SHP77 (cell line): ENCODE results near the gene MAZ.
A peak's percentile ranks its signal among the peaks of the same experiment; 100 is the strongest.

Experiments used
- DNase-seq, 2 experiments: peaks; one replicate each; lab custom pipeline; 2025; lab: John Stamatoyannopoulos, UW

MAZ gene

DNA sequence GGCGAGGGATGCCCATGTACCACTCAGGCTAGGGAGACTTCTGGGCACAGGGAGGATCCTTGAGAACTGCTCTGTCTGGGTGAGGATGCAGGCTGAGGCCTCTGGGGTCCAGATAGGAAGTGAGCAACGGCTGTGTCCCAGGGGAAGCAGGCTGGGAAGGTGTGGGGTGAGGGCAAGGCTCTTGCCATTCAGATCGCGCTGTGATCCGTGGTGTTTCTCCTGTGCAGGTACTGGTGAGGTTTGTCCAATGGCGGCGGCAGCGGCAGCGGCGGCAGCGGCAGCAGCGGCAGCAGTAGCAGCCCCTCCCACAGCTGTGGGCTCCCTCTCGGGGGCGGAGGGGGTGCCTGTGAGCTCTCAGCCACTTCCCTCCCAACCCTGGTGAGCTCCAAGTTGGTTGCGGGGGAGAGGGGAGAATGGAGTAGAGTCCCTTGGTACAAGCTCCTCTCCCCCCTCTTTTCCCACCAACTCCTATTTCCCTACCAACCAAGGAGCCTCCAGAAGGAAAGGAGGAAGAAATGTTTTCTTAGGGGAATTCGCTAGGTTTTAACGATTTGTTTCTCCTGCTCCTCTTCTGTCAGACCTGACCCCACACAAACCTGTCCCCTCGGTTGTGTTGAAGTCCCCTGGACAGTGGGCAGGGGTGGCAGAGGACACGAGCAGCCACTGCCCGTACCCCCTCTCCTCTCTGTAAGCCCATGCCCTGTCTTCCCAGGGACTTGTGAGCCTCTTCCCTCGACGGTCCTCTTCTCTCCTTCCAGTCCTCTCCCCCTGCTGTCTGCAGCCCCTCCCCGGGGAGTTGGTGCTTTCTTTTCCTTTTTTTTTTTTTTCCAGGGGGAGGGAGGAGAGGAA is 3.7 kb downstream of the MAZ start:
- no peak for DNase-seq

GRCh38 chr16:29810699-29811169 is 4.4 kb downstream of the MAZ start:
- DNase-seq = no peak

GRCh38 chr16:29811170-29811895 is 5.0 kb downstream of the MAZ start:
- peak; percentile 89 to 96 for DNase-seq

DNA sequence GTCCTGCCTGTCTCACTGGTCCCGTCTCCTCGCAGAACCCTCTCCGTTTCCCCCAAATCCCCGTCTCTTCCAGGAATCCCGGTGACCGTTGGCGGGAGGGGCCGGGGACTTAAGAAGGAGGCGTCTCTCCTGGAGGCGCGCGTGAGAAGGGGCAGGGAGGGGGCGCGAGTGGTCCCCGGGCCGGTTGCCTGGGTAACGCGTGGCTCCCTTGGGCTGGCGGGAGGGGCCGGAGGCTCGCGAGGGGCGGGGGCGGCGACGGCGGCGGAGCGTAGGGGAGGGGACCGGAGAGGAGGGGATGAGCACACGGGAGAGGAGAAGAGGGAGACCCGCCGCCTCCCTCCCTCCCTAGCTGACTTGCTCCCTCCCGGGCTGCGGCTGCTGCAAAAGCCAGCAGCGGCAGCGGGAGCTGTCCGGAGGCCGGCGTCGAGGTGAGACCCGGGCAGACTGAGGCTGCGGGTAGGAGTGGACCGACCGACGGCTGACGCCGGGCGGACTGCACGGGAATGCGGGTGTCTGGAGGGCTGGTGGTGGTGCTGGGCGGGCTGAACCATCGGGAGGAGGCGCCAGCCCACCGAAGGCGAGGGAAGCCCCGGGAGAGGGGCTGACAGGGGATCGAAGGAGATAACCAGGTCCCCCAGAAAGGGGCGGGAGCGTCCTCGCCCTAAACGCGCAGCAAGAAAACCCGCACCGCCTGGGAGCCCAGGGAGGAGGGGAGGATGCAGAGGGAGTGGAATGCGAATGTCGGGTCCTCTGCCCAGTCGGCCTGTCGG is 5.8 kb downstream of the MAZ start, which contains the start of gene PRRT2:
PRRT2 (plus strand) TSS at position 298 of the 770 bp plus-strand sequence. CDS start 862 bp downstream, outside the sequence.
- peak; percentile 24 to 31 for DNase-seq

DNA sequence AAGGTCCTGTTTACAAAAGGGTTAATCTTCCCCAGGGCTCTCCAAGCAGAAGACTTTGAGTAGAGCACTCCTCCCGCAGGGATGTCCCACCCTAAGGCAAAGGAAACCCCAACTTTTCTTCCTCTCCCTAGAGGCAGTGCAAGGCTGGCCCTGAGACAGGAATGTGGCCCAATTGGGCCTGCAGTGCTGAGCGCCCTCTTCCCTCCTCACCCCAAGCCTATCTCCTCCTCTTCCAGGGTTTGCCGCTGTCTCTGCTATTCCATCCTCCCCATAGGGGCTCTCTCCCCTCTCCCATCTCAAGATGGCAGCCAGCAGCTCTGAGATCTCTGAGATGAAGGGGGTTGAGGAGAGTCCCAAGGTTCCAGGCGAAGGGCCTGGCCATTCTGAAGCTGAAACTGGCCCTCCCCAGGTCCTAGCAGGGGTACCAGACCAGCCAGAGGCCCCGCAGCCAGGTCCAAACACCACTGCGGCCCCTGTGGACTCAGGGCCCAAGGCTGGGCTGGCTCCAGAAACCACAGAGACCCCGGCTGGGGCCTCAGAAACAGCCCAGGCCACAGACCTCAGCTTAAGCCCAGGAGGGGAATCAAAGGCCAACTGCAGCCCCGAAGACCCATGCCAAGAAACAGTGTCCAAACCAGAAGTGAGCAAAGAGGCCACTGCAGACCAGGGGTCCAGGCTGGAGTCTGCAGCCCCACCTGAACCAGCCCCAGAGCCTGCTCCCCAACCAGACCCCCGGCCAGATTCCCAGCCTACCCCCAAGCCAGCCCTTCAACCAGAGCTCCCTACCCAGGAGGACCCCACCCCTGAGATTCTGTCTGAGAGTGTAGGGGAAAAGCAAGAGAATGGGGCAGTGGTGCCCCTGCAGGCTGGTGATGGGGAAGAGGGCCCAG is 6.7 kb downstream of the MAZ start:
- no peak for DNase-seq

DNA sequence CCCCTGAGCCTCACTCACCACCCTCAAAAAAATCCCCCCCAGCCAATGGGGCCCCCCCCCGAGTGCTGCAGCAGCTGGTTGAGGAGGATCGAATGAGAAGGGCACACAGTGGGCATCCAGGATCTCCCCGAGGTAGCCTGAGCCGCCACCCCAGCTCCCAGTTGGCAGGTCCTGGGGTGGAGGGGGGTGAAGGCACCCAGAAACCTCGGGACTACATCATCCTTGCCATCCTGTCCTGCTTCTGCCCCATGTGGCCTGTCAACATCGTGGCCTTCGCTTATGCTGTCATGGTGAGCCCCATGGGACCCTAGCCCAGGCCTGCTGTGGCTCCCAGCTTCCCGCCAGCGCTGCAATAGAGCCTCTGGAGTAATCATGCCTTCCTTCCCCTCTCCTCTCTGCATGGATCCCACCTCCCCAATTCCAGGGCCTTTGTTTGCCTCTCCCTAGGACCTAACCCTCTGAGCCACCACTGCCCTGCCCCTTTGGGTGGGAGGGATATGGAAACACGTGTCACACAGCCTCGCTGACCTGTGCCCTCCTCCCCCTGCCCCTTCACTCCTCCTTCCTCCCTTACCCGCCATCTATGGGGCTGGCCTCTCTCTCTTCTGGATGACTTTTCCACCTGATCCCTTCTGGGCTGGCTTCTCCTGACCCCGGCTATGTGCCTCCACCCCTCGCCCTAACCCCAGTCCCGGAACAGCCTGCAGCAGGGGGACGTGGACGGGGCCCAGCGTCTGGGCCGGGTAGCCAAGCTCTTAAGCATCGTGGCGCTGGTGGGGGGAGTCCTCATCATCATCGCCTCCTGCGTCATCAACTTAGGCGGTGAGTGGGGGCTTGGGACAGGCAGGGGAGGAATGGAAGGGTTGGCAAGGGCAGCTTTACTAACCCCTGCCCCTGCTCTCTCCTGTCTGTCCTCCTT is 7.6 kb downstream of the MAZ start:
- no peak for DNase-seq

GRCh38 chr16:29814592-29814991 is 8.3 kb downstream of the MAZ start:
- no peak for DNase-seq

- no peak for DNase-seq
These were observed 8.8 kb downstream of the MAZ start for GRCh38 chr16:29815032-29815721.

DNA sequence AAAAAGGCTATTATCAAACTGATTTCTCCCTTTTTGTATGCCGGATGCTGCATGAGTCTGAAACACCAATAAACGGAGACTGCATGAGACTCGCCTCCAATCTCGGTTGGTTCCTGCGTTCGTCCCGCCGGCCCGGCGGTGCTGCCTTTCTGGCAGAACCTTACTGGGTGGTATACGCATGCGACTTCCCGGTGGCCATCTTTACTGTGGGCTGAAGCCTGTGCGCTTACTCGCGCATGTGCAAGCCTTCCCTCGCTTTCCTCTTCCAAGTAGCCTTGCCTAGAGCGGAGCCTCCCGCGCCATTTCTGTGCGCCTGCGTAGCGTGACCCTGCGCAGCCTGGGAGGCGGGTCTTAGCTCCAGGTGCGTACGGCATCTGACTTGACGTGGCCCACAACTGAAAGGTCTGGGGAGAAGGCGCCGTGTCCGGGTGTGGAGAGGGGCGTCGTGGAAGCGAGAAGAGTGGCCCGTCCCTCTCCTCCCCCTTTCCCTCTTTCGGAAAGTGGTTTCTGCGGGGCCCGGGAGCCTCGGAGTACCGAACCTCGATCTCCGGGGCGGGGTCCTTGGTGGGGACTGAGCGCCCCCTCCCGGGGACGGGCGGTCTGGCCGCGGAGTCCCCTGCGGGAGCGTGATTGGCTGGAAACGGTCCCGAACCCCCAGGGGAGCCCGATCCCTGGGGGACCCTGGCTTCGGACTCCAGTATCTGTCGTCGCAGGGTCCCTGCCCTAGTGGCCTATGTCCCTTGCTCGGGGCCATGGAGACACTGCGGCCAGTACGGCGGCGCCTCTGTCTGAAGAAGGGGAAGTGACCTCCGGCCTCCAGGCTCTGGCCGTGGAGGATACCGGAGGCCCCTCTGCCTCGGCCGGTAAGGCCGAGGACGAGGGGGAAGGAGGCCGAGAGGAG is 9.7 kb downstream of the MAZ start, which contains the start of gene PAGR1:
PAGR1 (plus strand) TSS at position 360 of the 901 bp plus-strand sequence; CDS start at position 734, 374 bp downstream.
- peak; percentile 97 to 99 for DNase-seq

DNA sequence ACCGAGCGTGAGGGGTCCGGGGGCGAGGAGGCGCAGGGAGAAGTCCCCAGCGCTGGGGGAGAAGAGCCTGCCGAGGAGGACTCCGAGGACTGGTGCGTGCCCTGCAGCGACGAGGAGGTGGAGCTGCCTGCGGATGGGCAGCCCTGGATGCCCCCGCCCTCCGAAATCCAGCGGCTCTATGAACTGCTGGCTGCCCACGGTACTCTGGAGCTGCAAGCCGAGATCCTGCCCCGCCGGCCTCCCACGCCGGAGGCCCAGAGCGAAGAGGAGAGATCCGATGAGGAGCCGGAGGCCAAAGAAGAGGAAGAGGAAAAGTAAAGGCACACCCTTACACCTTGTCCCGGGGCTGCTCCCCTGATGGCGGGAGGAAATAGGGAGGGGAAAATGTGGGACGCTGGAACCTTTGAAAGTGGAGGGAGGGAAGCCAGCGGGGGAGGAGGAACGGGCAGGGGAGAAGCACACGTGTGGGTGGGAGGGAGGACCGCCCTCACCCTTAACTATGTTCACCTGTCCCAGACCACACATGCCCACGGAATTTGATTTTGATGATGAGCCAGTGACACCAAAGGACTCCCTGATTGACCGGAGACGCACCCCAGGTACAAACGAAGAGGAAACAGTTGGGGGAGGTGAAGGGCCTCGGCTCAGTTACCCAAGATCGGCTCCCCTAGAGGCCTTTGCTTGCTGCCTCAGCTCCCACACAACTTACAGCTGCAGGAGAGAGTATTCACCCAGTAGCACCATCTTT is 10.5 kb downstream of the MAZ start:
- peak; percentile 34 to 70 for DNase-seq

- no peak for DNase-seq
These were observed 11.8 kb downstream of the MAZ start for GRCh38 chr16:29818082-29818481.

- DNase-seq = no peak
These were observed 13.2 kb downstream of the MAZ start for GRCh38 chr16:29819506-29819905.

DNA sequence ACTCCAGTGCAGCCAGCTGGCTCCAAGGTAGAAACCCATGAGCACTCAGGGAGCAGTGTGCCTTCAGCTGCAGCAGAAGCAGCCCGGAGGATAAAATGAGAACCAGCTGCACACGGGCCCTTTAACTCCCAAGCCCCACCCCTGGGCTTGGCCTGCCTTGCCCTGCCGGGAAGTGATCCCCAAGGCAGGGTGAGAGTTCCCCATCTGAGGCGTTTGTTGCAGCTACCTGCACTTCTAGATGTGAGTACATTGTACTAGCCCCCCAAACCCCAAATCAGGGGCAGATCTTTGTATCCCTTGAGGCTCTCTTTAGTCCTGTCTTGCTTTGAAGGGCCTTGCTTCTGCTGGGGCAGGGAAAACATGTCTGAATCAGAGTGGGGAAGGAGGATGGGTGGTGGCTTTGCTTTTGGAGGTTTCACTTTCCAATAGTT is 14.0 kb downstream of the MAZ start, which contains the start of gene MVP:
MVP (plus strand) TSS at position 192 of the 431 bp plus-strand sequence. CDS start 10,088 bp downstream, outside the sequence.
- DNase-seq = peak; percentile 71 to 72

- DNase-seq = no peak
These were observed 14.7 kb downstream of the MAZ start for GRCh38 chr16:29820730-29821642.

GRCh38 chr16:29821643-29822115 is 15.3 kb downstream of the MAZ start:
- no peak for DNase-seq

DNA sequence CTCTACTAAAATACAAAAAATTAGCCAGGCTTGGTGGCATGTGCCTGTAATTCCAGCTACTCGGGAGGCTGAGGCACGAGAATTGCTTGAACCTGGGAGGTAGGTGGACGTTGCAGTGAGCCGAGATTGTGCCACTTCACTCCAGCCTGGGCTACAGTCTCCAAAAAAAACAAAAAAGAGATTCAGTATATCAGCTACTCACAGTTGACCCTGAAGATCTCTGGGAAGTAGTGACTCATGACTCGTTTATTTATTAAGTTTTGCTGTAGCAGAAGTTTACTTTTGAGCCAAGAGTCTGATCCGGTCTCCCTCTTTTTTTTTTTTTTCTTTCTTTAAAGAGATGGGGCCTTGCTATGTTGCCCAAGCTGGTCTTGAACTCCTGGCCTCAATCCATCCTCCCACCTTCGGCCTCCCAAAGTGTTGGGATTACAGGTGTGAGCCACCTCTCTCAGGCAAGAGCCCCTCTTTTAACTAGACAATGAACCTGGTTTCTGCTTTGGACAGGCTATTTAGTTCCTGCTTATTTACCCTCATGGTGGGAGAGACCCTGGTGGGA is 18.3 kb downstream of the MAZ start:
- DNase-seq = no peak
